RWPE1 (cell line): ENCODE results near the gene TPRG1L.

Source experiments
- CTCF ChIA-PET: fragments of 350-600 bp; sonication (Branson Sonifier 250); formaldehyde crosslinking; extraction: SDS; loops from one replicate; lab custom pipeline; 2021; lab: Yijun Ruan, JAX
- POLR2A ChIA-PET: fragments of 400-600 bp; formaldehyde crosslinking; extraction: SDS; loops from one replicate; lab custom pipeline; 2020; ENCODE audit warnings: antibody characterized with exemption; ENCODE audit not compliant: low non-redundant PET; lab: Yijun Ruan, JAX
- DNase-seq: peaks from one replicate; pipeline ENCODE4 v3.0.0; 2012; ENCODE audit warnings: low spot score
- H3K27ac ChIP-seq: fragments of 450-650 bp; 2 replicates; pipeline ENCODE4 v1.5.1; 2017
- CTCF ChIP-seq: fragments of 450-650 bp; conservative IDR thresholded peaks from 2 replicates; pipeline ENCODE4 v1.5.1; 2017; ENCODE audit warnings: low read depth, mild to moderate bottlenecking

The TPRG1L gene

GRCh38 chr1:3644273-3644672, 19.5 kb downstream of the TPRG1L start:
- ChIA-PET CTCF (no interaction called here), POLR2A (no interaction called here)
- no peak for TF ChIP-seq CTCF

GRCh38 chr1:3645247-3645646, 20.4 kb downstream of the TPRG1L start:
- POLR2A ChIA-PET, result no interaction called here
- no peak overlapping the region for H3K27ac ChIP-seq
- DNase-seq, result no peak
- CTCF ChIA-PET, result interaction anchor here (0.6 to 0.9 kb wide), 2 partner anchors 19 to 79 kb away, joined by 4 to 5 read pairs; no protein-coding TSS in a partner anchor
- no peak for TF ChIP-seq CTCF

More at GRCh38 chr1:3644273-3644672, 19.5 kb downstream of the TPRG1L start:
- no peak for DNase-seq
- no peak overlapping the region for H3K27ac ChIP-seq

- ChIA-PET CTCF (interaction anchor here (0.9 kb wide), 1 partner anchor 79 kb away, joined by 5 read pairs; no protein-coding TSS in a partner anchor), POLR2A (no interaction called here)
- TF ChIP-seq CTCF, result no peak
- DNase-seq, result no peak
- H3K27ac ChIP-seq, result no peak overlapping the region
Observed at GRCh38 chr1:3645666-3646355, 21.0 kb downstream of the TPRG1L start.

GRCh38 chr1:3646596-3646995, 21.8 kb downstream of the TPRG1L start:
- no peak for DNase-seq
- CTCF ChIA-PET, result interaction anchor here (0.7 kb wide), 1 partner anchor 56 kb away, joined by 3 read pairs; no protein-coding TSS in a partner anchor
- H3K27ac ChIP-seq, result no peak overlapping the region
- POLR2A ChIA-PET, result no interaction called here
- TF ChIP-seq CTCF, result no peak

- ChIA-PET CTCF (no interaction called here), POLR2A (no interaction called here)
- H3K27ac ChIP-seq, result peak within 1 kb of the TSS; percentile 37
- peak; percentile 89 for DNase-seq
- peak; percentile 23; the same call in 1 of the 2 replicates for TF ChIP-seq CTCF
Observed at GRCh38 chr1:3649342-3650247, 24.8 kb downstream of the TPRG1L start, which contains the start of gene WRAP73. TSS of gene WRAP73 (minus strand) at chr1:3650103. CDS start at chr1:3649999, 104 bp downstream.

- H3K27ac ChIP-seq, result no peak overlapping the region
- ChIA-PET CTCF (interaction anchor here (0.6 kb wide), 1 partner anchor 1239 kb away, joined by 3 read pairs; no protein-coding TSS in a partner anchor), POLR2A (no interaction called here)
- no peak for DNase-seq
- TF ChIP-seq CTCF, result no peak
Observed at GRCh38 chr1:3650248-3651025, 25.6 kb downstream of the TPRG1L start.
